Urinary bladder (tissue), 4 donors: ENCODE results near the gene ACR. TPM values are rescaled to one million over a fixed set of nuclear protein-coding genes. Genes with fewer than 3 reads are reported as not detected.

Experiments
- DNase-seq: peaks from one replicate; pipeline ENCODE4 v3.0.0-alpha.2; 2015; ENCODE audit errors: extremely low spot score
- H3K27ac ChIP-seq: one replicate; pipeline ENCODE4 v1.5.1; 2013; ENCODE audit warnings: low read depth, mild to moderate bottlenecking, moderate library complexity
- H3K36me3 ChIP-seq: one replicate; pipeline ENCODE4 v1.6.1; 2013; ENCODE audit warnings: mild to moderate bottlenecking, moderate library complexity; ENCODE audit not compliant: insufficient read depth
- H3K4me1 ChIP-seq: one replicate; pipeline ENCODE4 v1.6.1; 2013; ENCODE audit warnings: mild to moderate bottlenecking, moderate library complexity; ENCODE audit not compliant: insufficient read depth
- H3K4me3 ChIP-seq: one replicate; pipeline ENCODE4 v1.5.1; 2013; ENCODE audit warnings: low read depth, low read length
- WGBS: extraction: QIAGEN DNeasy Blood & Tissue Kit; methylation state at CpG from one replicate; pipeline ENCODE4 v1.1.7; 2013; 5-methylcytosine and 5-hydroxymethylcytosine counted together
- polyA plus RNA-seq: library from polyadenylated mRNA; stranded (reverse); fragments of 200-250 nt; gene quantifications from one replicate; pipeline ENCODE4 v1.2.3, GENCODE V29; 2013
- total RNA-seq: library from RNA; depleted of rRNA; stranded (reverse); fragments of >200 nt; gene quantifications from one replicate; pipeline ENCODE4 v1.2.3, GENCODE V29; 2014
- donor health status: healthy with polysubstance abuse.
- donor health status: healthy.

ACR gene
- total and polyA plus RNA-seq, 2 donors = 0.30 TPM; not detected in 1

GRCh38 chr22:50716290-50717024, 21.5 kb upstream of the ACR start:
- no peaks in the 10 kb centered on the region for H3K4me1 ChIP-seq
- no peak for DNase-seq
- WGBS = 92% methylated on average over 13 of the region's 13 CpGs
- no peaks in the 10 kb centered on the region for H3K36me3 ChIP-seq
- H3K27ac ChIP-seq = no peak overlapping the region
- H3K4me3 ChIP-seq = no peak overlapping the region

- no peaks in the 10 kb centered on the region for H3K36me3 ChIP-seq
- no peak for DNase-seq
- 84% methylated on average over 10 of the region's 10 CpGs for WGBS
- no peak overlapping the region for H3K4me3 ChIP-seq
- no peaks in the 10 kb centered on the region for H3K4me1 ChIP-seq
- H3K27ac ChIP-seq = no peak overlapping the region
These were observed 20.2 kb upstream of the ACR start for GRCh38 chr22:50717709-50718351.

DNA sequence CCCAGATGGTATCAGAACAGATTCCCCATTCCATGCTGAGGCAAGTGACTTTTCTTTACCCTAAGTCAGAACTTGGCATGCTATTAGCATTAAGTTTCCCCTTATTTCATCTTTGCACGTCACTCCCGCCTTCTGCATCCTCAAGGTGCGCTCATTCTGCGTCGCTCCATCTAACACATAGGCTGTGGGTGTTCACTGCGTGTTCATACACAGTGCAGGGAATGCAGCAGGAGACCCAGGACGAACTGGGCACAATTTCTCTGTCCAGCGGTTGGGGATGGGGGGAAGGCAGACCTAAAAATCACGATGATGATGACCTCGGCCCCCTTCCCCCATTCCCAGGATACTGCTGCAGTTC, 19.7 kb upstream of the ACR start:
- H3K36me3 ChIP-seq = no peaks in the 10 kb centered on the region
- H3K27ac ChIP-seq = no peak overlapping the region
- 92% methylated on average over 10 of the region's 10 CpGs for WGBS
- H3K4me1 ChIP-seq = no peaks in the 10 kb centered on the region
- DNase-seq = no peak
- H3K4me3 ChIP-seq = no peak overlapping the region

DNA sequence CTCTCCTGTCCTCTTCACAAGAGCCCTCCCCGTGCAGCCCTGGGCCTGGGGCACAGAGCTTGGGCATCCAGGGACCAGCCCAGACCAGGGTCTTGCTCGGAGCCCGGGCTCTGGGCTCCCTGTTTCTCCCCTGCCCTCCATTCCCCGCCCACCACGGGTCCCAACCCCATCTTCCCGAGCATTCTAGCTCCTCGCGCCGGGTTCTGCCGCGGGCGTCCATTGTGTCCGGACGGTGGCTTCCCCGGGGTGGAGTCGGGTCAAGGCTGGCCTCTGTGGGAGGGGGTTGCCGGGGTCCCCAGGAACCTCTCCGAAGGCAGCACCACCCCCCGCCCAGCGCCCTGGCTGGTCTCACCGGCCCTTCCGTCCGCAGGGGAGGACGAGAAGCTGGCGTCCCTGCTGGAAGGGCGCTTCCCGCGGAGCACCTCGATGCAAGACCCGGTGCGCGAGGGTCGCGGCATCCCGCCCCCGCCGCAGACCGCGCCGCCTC, 18.1 kb upstream of the ACR start:
- WGBS = 27% methylated on average over 40 of the region's 40 CpGs
- H3K4me1 ChIP-seq = no peaks in the 10 kb centered on the region
- H3K4me3 ChIP-seq = no peak overlapping the region

DNA sequence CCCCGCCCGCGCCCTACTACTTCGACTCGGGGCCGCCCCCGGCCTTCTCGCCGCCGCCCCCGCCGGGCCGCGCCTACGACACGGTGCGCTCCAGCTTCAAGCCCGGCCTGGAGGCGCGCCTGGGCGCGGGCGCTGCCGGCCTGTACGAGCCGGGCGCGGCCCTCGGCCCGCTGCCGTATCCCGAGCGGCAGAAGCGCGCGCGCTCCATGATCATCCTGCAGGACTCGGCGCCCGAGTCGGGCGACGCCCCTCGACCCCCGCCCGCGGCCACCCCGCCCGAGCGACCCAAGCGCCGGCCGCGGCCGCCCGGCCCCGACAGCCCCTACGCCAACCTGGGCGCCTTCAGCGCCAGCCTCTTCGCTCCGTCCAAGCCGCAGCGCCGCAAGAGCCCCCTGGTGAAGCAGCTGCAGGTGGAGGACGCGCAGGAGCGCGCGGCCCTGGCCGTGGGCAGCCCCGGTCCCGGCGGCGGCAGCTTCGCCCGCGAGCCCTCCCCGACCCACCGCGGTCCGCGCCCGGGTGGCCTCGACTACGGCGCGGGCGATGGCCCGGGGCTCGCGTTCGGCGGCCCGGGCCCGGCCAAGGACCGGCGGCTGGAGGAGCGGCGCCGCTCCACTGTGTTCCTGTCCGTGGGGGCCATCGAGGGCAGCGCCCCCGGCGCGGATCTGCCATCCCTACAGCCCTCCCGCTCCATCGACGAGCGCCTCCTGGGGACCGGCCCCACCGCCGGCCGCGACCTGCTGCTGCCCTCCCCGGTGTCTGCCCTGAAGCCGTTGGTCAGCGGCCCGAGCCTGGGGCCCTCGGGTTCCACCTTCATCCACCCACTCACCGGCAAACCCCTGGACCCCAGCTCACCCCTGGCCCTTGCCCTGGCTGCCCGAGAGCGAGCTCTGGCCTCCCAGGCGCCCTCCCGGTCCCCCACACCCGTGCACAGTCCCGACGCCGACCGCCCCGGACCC, 17.4 kb upstream of the ACR start:
- Histone ChIP-seq H3K27ac (no peak overlapping the region), H3K4me1 (no peaks in the 10 kb centered on the region), H3K36me3 (no peaks in the 10 kb centered on the region), H3K4me3 (no peak overlapping the region)
- WGBS = 34% methylated on average over 129 of the region's 132 CpGs
- DNase-seq = no peak

More for the DNA sequence above, 18.1 kb upstream of the ACR start:
- Histone ChIP-seq H3K36me3 (no peaks in the 10 kb centered on the region), H3K27ac (no peak overlapping the region)
- DNase-seq = no peak

GRCh38 chr22:50721257-50721844, 16.7 kb upstream of the ACR start:
- Histone ChIP-seq H3K4me3 (no peak overlapping the region), H3K4me1 (no peaks in the 10 kb centered on the region), H3K36me3 (no peaks in the 10 kb centered on the region), H3K27ac (no peak overlapping the region)
- DNase-seq = no peak
- WGBS = 92% methylated on average over 32 of the region's 32 CpGs

DNA sequence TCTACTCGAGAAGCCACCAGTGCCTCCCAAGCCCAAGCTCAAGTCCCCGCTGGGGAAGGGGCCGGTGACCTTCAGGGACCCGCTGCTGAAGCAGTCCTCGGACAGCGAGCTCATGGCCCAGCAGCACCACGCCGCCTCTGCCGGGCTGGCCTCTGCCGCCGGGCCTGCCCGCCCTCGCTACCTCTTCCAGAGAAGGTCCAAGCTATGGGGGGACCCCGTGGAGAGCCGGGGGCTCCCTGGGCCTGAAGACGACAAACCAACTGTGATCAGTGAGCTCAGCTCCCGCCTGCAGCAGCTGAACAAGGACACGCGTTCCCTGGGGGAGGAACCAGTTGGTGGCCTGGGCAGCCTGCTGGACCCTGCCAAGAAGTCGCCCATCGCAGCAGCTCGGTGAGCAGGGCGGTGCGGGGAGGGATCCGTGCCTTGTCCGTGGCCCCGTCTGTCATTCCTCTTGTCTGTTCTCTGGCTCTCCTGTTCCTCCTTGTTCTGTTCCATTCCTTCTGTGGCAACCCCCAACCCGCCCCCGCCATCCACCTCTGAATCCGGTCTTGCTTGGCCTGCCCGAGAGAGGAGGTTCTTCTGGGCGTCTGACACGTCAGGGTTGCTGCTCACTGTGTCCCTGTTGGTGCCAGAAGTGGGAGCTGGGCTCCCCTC, 15.8 kb upstream of the ACR start:
- WGBS = 94% methylated on average over 33 of the region's 33 CpGs

DNA sequence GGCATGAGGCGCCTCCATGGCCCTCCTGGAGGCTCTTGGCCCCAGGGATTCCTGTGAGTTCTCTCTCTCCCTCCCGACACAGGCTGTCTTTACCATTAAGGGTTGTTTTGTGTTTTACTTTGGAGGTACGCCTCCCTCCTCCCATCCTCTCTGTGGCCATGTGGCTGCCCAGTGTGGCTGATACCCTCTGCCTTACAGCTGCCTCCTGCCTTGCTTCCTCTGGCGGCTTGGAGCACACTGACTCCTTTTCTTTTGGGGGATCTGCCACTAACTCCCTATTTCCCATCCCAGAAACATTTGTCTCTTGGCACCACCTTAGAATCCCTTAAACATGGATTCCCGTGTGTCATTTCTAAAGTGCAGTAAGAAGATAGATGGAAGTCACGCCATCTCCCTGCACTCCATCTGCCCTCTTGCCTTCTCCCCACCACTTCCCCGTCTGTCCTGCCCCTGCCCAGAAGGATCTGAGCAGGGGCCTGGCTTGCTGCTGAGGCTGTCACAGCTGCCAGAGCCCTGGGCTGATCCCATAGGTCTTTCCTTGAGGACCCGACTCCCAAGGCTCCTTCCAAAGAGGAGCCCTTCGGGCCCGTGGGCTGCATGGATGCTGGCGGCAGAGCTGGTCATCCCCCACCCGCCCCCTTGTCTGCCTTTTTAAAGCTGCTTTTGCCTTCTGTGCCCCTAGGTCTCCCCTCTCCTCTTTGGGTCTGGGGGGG, 15.1 kb upstream of the ACR start:
- H3K4me3 ChIP-seq = no peak overlapping the region
- H3K4me1 ChIP-seq = no peaks in the 10 kb centered on the region
- WGBS = 93% methylated on average over 12 of the region's 12 CpGs
- no peak overlapping the region for H3K27ac ChIP-seq
- DNase-seq = no peak
- no peaks in the 10 kb centered on the region for H3K36me3 ChIP-seq

More for the DNA sequence above, 15.8 kb upstream of the ACR start:
- Histone ChIP-seq H3K4me3 (no peak overlapping the region), H3K4me1 (no peaks in the 10 kb centered on the region), H3K36me3 (no peaks in the 10 kb centered on the region), H3K27ac (no peak overlapping the region)
- DNase-seq = no peak

GRCh38 chr22:50723991-50724390, 14.0 kb upstream of the ACR start:
- H3K36me3 ChIP-seq = no peaks in the 10 kb centered on the region
- 87% methylated on average over 7 of the region's 7 CpGs for WGBS

DNA sequence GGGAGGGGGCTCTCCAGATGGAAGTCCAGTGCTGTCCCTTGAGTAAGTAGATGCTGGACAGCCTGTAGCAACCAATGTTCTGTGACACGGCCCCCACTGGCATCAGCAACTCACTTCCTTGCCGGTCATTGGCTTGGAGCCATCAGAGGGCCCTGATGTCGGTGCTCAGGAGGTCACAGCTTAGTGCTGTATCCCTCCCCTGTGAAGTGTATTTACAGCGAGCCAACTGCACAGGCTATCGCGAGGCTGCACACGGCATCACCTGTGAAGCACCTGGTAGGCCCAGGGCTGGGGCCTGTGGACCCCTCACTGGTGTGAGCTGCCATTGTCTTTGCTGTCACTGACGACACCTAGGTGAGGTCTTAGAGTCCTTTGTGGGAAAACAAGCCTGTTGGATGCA, 13.4 kb upstream of the ACR start:
- no peaks in the 10 kb centered on the region for H3K4me1 ChIP-seq
- WGBS = 84% methylated on average over 8 of the region's 8 CpGs
- no peaks in the 10 kb centered on the region for H3K36me3 ChIP-seq
- H3K27ac ChIP-seq = no peak overlapping the region
- no peak for DNase-seq
- no peak overlapping the region for H3K4me3 ChIP-seq

More at GRCh38 chr22:50723991-50724390, 14.0 kb upstream of the ACR start:
- no peak overlapping the region for H3K4me3 ChIP-seq
- no peak overlapping the region for H3K27ac ChIP-seq
- no peak for DNase-seq
- H3K4me1 ChIP-seq = no peaks in the 10 kb centered on the region

- no peak for DNase-seq
- no peaks in the 10 kb centered on the region for H3K36me3 ChIP-seq
These were observed 12.4 kb upstream of the ACR start for GRCh38 chr22:50725597-50725996.

GRCh38 chr22:50726643-50727340, 11.2 kb upstream of the ACR start:
- no peak for DNase-seq
- Histone ChIP-seq H3K4me1 (no peaks in the 10 kb centered on the region), H3K36me3 (no peaks in the 10 kb centered on the region), H3K4me3 (no peak overlapping the region), H3K27ac (no peak overlapping the region)
- 91% methylated on average over 14 of the region's 14 CpGs for WGBS

More at GRCh38 chr22:50725597-50725996, 12.4 kb upstream of the ACR start:
- WGBS = 96% methylated on average over 7 of the region's 7 CpGs
- Histone ChIP-seq H3K4me1 (no peaks in the 10 kb centered on the region), H3K27ac (no peak overlapping the region), H3K4me3 (no peak overlapping the region)
